GM12864 (cell line): ENCODE data around the gene FAM114A2.

Experiments
- DNase-seq: peaks from one replicate; pipeline ENCODE4 v3.0.0-alpha.2; 2011; ENCODE audit warnings: low read depth
- H3K4me3 ChIP-seq: 2 replicates; pipeline ENCODE4 v1.5.1; 2011; ENCODE audit warnings: mild to moderate bottlenecking, low read depth, low read length, control low read depth
- TF ChIP-seq, protein P1 (sequence below): IDR thresholded peaks from 2 replicates; pipeline ENCODE4 v1.5.1; 2011; ENCODE audit warnings: low read depth, mild to moderate bottlenecking, moderate library complexity, low read length, control low read depth, inconsistent platforms; ENCODE audit errors: missing control alignments

Gene FAM114A2

DNA sequence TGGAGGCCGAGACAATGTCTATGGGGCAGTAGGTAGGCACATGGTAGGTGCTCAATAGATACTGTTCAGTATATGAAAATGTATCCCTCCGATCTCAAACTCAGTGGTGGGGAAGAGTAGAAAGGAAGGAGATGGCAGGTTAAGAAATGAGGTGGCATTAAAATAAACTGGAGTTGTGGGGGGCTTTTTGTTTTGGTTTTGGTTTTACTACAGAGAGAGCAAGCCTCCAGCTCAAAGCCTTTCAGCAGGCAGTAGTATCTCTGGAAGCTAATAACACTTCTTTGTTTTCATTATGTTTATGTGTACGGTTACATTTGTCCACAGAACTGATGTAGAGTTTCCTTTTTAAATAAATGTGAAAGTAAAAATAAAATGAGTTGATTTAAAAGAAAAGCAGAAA lies 8.6 kb upstream of the FAM114A2 start:
- TF ChIP-seq, protein P1, sequence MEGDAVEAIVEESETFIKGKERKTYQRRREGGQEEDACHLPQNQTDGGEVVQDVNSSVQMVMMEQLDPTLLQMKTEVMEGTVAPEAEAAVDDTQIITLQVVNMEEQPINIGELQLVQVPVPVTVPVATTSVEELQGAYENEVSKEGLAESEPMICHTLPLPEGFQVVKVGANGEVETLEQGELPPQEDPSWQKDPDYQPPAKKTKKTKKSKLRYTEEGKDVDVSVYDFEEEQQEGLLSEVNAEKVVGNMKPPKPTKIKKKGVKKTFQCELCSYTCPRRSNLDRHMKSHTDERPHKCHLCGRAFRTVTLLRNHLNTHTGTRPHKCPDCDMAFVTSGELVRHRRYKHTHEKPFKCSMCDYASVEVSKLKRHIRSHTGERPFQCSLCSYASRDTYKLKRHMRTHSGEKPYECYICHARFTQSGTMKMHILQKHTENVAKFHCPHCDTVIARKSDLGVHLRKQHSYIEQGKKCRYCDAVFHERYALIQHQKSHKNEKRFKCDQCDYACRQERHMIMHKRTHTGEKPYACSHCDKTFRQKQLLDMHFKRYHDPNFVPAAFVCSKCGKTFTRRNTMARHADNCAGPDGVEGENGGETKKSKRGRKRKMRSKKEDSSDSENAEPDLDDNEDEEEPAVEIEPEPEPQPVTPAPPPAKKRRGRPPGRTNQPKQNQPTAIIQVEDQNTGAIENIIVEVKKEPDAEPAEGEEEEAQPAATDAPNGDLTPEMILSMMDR: no peak
- DNase-seq: no peak
- no peak overlapping the region for H3K4me3 ChIP-seq

DNA sequence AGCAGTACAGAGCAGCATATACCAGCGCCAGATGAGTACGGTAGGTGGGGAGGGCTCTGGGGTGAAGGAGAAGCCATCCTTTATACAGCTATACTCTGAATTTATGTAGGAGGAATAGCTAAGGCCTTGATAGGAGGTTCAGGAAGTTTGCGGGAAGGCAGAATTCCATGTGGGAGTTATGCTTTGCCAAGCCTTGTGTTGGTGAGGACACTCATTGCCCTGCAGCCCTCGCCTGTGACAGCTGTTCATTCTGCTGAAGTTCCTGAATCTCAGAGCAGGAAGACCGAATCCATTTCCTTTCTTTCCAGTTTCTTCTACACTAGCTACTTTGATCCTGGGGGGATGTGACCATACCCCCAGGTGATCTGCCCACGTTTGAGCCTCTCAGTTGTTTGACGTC lies 7.8 kb upstream of the FAM114A2 start:
- no peak for DNase-seq
- TF ChIP-seq, protein P1: no peak
- no peak overlapping the region for H3K4me3 ChIP-seq

DNA sequence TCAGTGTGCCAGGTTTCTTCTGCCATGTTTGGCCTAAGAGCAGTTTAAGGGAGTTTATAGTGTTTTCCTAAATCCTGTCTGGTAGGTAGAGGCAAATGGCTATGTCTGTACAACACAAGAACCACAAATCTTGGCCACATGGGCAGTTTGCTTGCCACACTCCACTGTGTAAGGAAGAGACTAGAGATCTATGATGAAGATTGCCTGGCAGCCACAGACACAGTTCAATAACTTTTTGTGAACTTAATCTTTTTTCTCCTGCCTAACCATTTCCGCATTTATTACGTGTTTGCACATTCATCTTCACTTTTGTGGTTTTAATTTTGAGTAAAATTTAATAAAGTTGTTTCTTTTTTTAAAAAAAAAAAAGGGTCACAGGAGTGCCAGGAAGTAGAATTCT lies 5.9 kb upstream of the FAM114A2 start:
- TF ChIP-seq, protein P1: no peak
- no peak for DNase-seq
- H3K4me3 ChIP-seq: no peak overlapping the region

DNA sequence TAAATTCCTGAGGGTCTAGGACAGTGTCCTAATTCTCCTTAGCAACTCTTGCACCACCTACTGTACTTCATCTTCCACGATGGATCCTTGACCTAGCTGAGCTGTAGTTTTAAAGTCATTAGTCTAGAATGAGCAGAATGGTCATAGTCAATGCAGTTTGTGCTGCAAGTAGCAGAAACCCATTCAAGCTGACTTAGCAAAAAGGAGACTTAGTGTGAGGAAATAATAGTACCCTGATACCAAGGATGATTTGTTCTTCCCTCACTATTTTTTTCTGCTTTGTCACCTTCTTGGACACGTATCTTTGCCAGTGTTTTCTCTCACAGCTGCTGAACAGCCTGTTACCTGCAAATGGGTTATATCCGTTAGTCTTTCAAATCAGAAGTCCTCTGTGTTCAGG lies 5.4 kb upstream of the FAM114A2 start:
- no peak overlapping the region for H3K4me3 ChIP-seq
- no peak for DNase-seq

DNA sequence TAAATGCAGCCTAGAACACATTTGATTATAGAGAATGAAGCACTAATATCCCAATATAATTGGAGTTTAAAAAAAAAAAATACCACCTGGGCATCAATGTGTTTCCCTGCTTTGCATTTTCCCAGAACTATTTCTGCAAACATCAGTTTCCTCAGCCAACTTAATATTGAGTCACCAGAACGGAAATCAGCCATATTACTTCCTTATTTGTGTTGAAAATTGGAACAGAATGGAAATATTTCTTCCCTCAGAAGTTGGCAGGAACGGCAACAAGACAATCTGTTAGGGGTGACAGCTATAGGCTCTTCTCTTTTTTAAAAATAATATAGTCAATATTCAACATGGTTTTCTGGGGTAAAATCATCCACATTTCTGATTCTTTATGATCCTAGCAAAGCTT lies 4.1 kb upstream of the FAM114A2 start:
- H3K4me3 ChIP-seq: no peak overlapping the region
- no peak for DNase-seq
- TF ChIP-seq, protein P1: no peak

More for the DNA sequence above, 5.4 kb upstream of the FAM114A2 start:
- TF ChIP-seq, protein P1: no peak

DNA sequence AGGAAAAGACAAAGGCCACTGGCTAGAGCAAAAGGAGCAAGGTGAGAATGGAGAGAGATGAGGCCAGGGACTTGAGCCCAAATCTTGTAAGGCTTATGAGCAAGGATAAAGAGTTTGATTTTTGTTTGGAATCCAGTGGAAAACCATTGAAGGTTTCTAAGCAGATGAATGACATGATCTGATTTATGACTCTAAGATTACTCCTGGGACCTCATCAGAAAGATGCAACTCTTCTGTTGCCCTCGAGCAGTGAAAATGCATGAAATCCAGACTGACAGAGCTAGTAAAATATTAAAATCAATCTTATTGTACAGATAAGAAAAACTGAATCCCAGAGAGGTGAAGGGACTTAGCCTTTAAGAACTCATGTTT lies 734 bp upstream of the FAM114A2 start:
- no peak for DNase-seq
- TF ChIP-seq, protein P1: no peak

DNA sequence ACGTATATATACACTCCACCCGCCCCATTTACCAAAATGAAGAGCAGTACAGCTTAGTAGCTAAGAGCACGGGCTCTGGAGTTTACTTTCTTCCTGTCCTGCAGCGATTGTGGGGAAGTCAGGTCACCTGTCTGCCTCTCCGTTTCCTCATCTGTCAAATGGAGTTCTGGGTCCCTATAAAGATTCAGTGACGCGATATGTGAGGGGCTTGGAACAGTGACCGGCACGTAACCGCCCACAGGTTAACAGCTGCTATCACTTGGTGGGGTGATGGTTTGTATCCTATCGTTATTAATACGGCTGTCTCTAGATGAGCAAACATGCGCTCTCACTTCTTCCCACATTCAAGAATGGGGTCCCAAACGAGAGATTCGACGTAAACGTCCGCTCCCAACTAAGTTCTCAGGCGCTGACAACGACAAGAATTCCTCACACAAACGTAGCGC lies 426 bp downstream of the FAM114A2 start:
- TF ChIP-seq, protein P1: no peak

More for the DNA sequence above, 734 bp upstream of the FAM114A2 start:
- peak overlapping the region; percentile 68 for H3K4me3 ChIP-seq

More for the DNA sequence above, 426 bp downstream of the FAM114A2 start:
- peak overlapping the region; percentile 68 for H3K4me3 ChIP-seq
- peak; percentile 60 for DNase-seq
